Medulla oblongata (tissue), 1 donor: ENCODE data around the gene CDH11.

Source experiments
- DNase-seq: peaks from one replicate; pipeline ENCODE4 v3.0.0-alpha.2; 2015; ENCODE audit errors: extremely low spot score

The CDH11 gene

GRCh38 chr16:65117811-65118448, 3.9 kb downstream of the CDH11 start:
- DNase-seq = peak; percentile 96

- peak; percentile 53 for DNase-seq
Observed at GRCh38 chr16:65116818-65117430, 4.9 kb downstream of the CDH11 start.

GRCh38 chr16:65116216-65116615, 5.6 kb downstream of the CDH11 start:
- peak; percentile 16 for DNase-seq

GRCh38 chr16:65114527-65114926, 7.3 kb downstream of the CDH11 start:
- peak; percentile 14 for DNase-seq

- no peak for DNase-seq
Observed at GRCh38 chr16:65113441-65113840, 8.4 kb downstream of the CDH11 start.

- DNase-seq = no peak
Observed at GRCh38 chr16:65111306-65111705, 10.6 kb downstream of the CDH11 start.

GRCh38 chr16:65106757-65107156, 15.1 kb downstream of the CDH11 start:
- no peak for DNase-seq

- peak; percentile 18 for DNase-seq
Observed at GRCh38 chr16:65105171-65105570, 16.7 kb downstream of the CDH11 start.

- DNase-seq = no peak
Observed at GRCh38 chr16:65104471-65104870, 17.4 kb downstream of the CDH11 start.

GRCh38 chr16:65102326-65102725, 19.5 kb downstream of the CDH11 start:
- no peak for DNase-seq

GRCh38 chr16:65101009-65101408, 20.9 kb downstream of the CDH11 start:
- DNase-seq = no peak

GRCh38 chr16:65099607-65100006, 22.3 kb downstream of the CDH11 start:
- DNase-seq = no peak

GRCh38 chr16:65098916-65099315, 22.9 kb downstream of the CDH11 start:
- DNase-seq = no peak

GRCh38 chr16:65097296-65097695, 24.6 kb downstream of the CDH11 start:
- no peak for DNase-seq

- DNase-seq = no peak
Observed at GRCh38 chr16:65095906-65096305, 26.0 kb downstream of the CDH11 start.

- no peak for DNase-seq
Observed at GRCh38 chr16:65095090-65095728, 26.7 kb downstream of the CDH11 start.

GRCh38 chr16:65094009-65094408, 27.9 kb downstream of the CDH11 start:
- no peak for DNase-seq

GRCh38 chr16:65083164-65083857, 38.6 kb downstream of the CDH11 start:
- no peak for DNase-seq

GRCh38 chr16:65079549-65079948, 42.3 kb downstream of the CDH11 start:
- no peak for DNase-seq

- no peak for DNase-seq
Observed at GRCh38 chr16:65077181-65077580, 44.7 kb downstream of the CDH11 start.

- DNase-seq = no peak
Observed at GRCh38 chr16:65075877-65076276, 46.0 kb downstream of the CDH11 start.

GRCh38 chr16:65071433-65072311, 50.2 kb downstream of the CDH11 start:
- DNase-seq = peak; percentile 93
